GM18505 (cell line): ENCODE results near the gene ECPAS.
"Not testable (repeated sequence)": the region's sequence is repeated elsewhere in the genome, so short reads cannot be mapped to it uniquely, and the experiment has no call there.

ENCODE experiments used
- ATAC-seq: cut with Tn5 transposase; IDR thresholded peaks from one replicate; pipeline ENCODE4 v1.9.1; 2021; ENCODE audit not compliant: unreplicated experiment
- POLR2A ChIP-seq: IDR thresholded peaks from 4 replicates; pipeline ENCODE4 v1.6.1; 2011; ENCODE audit warnings: borderline replicate concordance; ENCODE audit not compliant: insufficient read depth, insufficient read length; ENCODE audit errors: extremely low read depth

The ECPAS gene

DNA sequence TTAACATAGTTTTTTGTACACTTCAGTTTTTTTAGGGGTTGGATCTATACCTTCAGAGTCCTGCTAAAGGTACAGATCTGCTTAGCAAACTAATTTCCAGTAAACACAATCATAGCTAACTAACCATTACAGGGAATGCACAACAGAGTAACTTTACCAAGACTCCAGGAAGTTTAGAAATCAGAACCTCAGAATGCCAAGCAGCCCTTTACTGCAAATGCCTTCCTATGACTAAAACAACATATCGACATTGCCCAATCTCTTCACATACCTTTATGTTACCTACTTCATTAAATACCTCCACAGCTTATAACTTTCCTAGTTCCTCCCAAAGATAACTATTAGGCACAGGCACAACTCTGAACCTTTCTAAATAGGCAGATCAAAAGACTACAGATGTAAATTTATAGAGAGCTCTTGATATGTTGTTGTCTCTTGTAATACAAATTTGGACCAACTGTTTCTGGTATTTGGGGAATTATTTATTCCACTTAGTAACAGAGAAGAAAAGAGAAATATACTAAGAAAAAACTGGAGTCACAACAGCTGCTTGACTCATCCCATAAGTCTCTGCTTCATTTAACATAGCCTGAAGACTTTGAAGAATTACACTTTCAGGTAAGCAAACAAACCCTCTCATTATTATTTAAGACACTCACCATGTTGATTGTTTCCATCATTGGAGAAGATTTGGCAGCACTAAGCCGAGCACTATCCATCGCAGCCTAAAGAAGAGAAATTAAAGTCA lies 108.2 kb downstream of the ECPAS start:
- ATAC-seq = no peak

DNA sequence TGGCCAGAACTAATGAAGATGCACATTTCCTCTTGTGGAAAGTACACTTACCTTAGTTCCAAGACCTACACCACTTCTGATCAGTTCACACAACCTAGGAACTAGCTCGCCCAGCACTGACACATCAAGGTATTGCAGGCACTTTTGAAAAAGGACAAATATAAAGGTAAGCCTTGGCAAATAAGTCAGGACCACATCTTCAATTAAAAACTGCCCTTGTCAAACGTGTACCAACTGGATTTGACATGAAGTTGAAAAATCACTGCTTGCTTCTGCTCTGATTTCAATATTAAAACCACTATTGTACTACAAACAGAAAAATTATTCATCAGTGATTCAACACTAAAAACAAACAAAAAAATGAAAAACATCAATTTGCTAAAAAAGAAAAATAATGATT lies 109.1 kb downstream of the ECPAS start:
- TF ChIP-seq POLR2A = no peak

More for the DNA sequence above, 108.2 kb downstream of the ECPAS start:
- no peak for TF ChIP-seq POLR2A

DNA sequence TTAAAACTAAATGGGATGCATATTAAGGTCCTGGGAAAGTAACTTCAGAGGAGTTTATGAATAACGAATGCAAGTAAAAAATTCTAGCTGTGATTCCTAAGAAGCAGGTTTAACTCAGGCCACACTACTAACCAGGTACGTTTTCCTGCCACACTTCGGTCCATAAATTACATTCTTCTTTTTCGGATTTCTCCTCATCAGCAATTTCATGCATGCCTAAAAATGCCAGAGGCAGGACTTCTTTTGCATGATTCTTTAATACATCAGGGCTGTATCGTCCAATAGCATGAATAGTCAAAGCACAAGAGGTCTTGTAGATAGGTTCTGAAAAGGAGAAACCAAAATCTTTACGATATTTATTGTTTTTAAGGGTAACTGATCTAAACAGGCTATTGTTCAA lies 111.9 kb downstream of the ECPAS start:
- ATAC-seq = no peak
- TF ChIP-seq POLR2A = no peak

More for the DNA sequence above, 109.1 kb downstream of the ECPAS start:
- no peak for ATAC-seq

DNA sequence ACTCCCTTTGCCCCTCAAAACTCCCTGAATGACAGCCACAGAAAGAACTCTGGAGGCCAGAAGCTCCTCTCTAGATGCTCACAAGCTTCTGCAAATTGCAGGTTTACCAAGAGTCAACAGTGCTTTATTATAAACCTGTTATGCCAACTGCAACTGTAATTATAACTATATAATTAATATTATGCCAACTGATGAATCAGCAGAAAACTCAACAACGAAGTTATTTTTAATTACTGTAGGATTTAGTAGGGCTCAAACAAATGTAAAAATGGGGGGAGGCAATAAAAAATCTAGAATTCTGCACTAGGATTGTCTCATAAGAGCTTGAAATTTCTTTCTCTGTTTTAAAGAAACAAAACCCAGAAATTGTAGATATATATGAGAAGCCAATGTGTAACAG lies 117.2 kb downstream of the ECPAS start:
- no peak for ATAC-seq
- TF ChIP-seq POLR2A = no peak

DNA sequence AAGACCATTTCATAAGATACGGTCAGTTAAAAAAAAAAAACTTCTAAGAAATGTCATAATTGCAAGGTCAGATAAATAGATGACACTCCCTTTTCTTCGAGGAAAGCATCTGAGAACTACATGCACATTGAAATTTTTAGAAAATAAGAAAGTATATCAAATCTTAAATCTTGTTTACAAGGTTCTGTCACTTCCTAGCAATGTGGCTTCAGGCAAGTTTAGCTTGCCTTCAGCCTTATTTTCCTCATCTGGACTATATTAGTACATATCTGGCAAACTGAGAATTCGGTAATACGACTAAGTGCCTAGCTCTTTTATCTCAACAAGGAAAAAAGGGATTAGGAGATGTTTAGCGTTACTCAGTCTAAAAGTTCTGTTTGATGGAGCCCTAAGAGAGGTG lies 121.7 kb downstream of the ECPAS start:
- TF ChIP-seq POLR2A = no peak

DNA sequence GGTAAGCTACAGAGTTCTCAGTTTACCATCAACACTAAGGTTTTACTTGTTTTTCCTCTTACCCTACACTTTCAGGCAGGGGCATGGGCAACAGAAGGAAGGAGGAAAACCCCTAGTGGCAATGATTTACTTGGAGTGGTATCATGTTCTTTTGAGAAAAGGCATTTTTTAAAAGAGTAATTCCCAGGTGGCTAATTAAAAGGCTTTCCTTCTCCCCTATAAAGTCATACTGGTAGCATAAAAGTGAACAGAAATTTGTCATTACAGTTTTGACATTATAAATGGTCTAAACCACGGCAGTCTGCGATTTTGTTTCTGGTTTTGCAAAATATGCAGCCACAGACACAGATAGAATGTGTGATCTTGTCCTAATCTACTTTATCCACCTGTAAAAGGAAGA lies 123.3 kb downstream of the ECPAS start:
- no peak for ATAC-seq
- TF ChIP-seq POLR2A = no peak

More for the DNA sequence above, 121.7 kb downstream of the ECPAS start:
- no peak for ATAC-seq

DNA sequence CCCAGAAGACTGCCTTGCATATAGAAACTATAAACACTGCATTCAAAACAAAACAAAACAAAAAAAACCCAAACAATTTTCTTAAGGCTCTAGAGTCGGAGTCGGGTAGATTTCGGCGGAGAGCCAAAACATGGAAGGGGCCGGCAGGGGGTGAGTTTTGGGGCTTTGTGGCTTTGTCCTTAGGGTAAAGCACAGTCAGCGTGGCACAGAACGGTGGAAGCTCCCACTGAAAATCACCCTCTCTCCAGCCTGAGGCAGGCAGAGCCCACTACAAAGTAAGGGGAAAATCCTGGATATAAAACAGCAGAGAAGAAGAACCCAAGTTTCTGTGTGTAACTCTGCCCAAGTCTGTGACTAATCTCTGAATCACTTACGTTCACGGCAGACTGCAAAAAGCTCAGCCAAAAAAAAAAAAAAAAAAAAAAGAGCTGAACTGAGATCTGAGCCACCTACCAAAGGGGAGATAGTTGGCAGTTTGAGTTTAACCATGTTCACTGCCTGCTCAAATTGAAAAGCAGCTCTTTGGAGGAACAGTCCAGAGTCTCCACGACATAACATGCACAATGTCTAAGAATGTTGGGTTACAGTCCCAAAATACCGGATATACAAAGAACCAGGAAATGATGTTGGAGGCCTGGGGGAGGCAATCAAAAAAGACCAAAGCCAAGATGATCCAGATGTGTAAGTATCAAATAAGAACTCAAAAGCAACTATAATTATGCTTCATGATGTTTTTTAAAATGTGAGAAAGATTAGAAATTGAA lies 127.5 kb downstream of the ECPAS start:
- no peak for TF ChIP-seq POLR2A
- no peak for ATAC-seq

DNA sequence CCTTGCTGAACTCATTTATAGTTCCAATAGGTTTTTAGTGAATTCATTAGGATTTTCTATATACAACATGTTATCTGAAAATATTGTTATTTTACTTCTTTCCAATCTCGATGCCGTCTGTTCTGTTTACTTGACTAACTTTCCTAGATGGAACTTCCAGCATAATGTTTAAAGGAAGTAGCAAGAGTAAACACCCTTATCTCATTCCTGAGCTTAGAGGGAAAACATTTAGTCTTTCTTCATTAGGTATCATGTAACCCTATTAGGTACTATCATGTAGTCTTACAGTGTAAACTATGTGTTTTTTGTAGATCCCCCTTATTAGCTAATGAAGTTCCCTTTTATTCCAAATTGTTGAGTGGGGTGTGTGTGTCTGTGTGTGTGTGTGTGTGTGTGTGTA lies 131.6 kb downstream of the ECPAS start:
- TF ChIP-seq POLR2A = no peak
- ATAC-seq = no peak

DNA sequence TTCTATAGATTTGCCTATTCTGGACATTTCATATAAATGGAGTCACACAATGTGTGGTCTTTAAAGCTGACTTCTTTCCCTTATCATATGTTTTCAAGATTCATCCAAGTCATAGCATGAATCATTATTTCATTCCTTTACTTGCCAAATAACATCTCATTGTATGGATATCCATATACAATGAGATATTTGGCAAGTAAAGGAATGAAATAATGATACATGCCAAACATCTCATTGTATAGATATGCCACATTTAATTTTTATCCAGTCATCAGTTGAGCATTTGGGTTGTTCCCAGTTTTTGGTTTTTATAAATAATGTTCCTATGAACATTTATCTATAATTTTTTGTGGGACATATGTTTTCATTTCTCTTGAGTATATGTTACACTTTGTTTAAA lies 133.6 kb downstream of the ECPAS start:
- ATAC-seq = no peak
- TF ChIP-seq POLR2A = no peak

DNA sequence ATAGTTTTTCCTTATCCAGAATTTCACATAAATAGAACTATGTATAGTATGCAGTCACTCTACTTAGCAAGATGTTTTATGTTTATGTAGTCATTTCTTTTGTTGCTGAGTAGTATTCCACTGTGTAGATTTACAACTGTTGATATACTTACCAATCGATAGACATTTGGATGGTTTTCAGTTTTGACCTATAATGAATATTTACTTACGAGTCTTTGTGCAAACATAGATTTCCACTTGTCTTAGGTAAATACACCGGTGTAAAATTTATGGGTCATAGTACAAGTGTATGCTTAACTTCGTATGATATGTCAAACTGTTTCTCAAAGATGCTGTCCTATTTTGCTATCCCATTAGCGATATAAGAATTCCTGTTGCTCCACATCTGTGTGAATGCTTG lies 134.4 kb downstream of the ECPAS start:
- ATAC-seq = no peak
- no peak for TF ChIP-seq POLR2A

DNA sequence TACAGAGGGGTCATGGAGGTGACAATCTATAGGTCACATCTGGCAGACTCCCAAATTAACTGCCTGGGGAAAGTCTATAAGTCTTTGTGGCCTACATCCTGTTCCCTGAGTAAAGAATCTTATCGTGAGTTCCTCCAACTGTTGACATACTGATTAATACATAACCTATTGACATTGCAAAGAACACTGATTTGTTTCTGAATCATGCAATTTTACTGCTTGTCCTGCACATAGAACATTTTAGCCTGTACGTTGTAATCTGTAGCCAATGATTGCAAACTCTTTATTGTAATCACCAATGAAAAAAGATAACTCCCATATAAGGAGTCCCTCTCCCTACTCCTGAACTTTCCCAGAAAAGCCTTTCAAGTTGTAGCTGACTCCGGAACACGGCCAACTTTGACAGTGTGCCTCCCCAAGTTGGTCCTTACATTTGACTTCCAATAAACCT lies 135.3 kb downstream of the ECPAS start:
- no peak for ATAC-seq
- no peak for TF ChIP-seq POLR2A

DNA sequence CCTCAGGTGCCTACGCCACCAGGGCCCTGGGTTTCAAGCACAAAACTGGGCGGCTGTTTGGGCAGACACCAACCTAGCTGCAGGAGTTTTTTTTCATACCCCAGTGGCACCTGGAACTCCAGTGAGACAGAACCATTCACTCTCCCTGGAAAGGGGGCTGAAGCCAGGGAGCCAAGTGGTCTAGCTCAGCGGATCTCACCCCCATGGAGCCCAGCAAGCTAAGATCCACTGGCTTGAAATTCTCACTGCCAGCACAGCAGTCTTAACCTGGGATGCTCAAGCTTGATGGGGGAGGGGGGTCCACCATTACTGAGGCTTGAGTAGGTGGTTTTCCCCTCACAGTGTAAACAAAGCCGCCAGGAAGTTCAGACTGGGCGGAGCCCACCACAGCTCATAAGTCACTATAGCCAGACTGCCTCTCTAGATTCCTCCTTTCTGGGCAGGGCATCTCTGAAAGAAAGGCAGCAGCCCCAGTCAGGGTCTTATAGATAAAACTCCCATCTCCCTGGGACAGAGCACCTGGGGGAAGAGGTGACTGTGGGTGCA lies 149.8 kb downstream of the ECPAS start:
- not testable (repeated sequence) for ATAC-seq

DNA sequence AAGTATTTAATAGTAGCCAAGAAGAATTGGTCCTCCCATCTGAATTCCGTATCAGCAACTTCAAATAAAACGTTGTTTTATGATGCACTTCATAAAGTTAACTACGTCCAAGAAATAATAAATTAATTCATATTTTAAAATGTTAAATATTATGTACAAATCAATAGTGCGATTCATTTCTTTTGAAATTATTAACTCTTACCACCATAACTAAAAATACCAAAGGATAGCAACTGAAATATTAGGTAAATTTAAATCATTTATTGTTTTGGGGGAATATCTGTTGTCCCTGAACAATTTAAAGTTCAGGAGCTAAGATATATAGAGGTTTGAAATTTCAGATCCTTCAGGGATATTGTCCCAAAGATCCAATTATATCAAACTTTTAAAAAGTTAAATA lies 154.1 kb downstream of the ECPAS start, which contains the start of gene OR2K2:
Gene OR2K2, minus strand, starts transcription at position 101 of the 400 bp plus-strand sequence. CDS start 1,791 bp downstream, outside the sequence.
- no peak for ATAC-seq
- no peak for TF ChIP-seq POLR2A

DNA sequence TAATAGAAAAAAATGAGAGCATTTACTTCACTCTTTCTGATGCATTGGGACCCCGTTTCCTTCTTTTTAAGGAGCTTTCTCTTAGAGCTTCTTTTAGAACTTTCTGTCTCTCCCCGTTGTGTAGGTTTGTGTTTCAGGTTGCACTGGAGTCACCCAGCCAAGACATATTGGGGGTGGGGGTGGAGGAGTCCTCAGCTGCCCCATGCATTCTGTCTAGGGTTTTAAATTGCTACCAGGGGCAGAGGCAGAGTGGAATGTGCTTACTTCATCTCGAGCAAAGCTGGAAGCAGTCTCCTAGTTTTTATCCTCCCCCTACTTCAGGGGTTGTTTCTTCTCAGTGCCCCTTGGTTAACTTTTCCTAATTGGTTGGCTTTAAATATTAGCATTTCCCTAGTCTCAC lies 163.6 kb downstream of the ECPAS start:
- no peak for ATAC-seq
- TF ChIP-seq POLR2A = no peak

DNA sequence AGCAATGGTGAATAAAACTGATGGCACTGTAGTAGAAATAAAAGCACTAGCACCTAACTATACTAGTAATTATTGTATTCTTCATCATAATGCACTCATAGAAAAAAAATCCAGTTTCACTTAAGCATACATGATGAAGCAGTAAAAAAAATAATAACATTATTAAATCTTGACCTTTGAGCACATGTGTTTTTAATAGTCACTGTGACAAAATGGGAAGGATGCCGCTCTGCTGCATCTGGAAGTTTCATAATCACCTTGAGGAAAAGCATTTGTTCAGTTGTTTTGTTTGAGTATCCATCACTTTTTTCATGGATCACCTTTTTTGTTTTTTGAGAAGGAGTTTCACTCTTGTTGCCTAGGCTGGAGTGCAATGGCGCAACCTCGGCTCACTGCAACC lies 167.4 kb downstream of the ECPAS start:
- TF ChIP-seq POLR2A = no peak
- ATAC-seq = no peak
